Stimulated activated CD8-positive, alpha-beta memory T cell treated with anti-CD3 and anti-CD28 coated beads, Interleukin-12 subunit alpha, Interleukin-12 subunit beta, amount 100 ng/mL, for 24 hours (primary cell): ENCODE data around the gene SERTAD2.

Experiments used
- DNase-seq: peaks from one replicate; pipeline ENCODE4 v3.0.0-alpha.2; 2020; ENCODE audit errors: extremely low read depth

SERTAD2 gene

GRCh38 chr2:64627860-64628841 is 25.6 kb downstream of the SERTAD2 start:
- DNase-seq, result no peak

- DNase-seq, result no peak
Observed at GRCh38 chr2:64626963-64627760, 26.6 kb downstream of the SERTAD2 start.

DNA sequence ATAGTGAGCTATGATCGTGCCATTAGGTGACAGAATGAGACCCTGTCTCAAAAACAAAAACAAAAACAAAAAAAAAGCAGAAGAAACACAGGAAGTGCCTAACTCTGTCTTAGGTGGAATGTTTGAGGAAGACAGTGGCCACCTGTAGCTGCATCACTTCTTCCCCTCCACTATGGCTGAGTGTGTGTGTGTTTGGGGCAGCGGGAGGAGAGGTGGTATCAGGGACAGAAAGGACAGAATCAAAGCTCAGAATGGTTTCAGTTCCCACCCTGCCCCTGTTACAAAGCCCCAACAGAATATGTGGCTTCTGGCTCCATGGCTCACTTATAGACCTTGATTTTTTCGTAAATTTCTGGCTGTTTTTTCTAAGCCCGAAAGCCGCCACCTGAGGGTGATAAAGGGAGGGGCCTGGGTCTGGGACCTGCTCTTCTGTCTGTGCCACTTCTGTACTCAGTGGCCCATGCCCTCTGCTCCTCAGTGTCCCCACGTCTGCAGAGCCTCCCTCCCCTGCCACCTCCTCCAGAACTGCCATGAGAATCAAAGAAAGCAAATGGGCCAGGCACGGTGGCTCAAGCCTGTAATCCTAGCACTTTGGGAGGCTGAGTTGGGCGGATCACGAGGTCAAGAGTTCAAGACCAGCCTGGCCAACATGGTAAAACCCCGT is 27.4 kb downstream of the SERTAD2 start:
- no peak for DNase-seq

GRCh38 chr2:64625299-64626145 is 28.2 kb downstream of the SERTAD2 start:
- no peak for DNase-seq

DNA sequence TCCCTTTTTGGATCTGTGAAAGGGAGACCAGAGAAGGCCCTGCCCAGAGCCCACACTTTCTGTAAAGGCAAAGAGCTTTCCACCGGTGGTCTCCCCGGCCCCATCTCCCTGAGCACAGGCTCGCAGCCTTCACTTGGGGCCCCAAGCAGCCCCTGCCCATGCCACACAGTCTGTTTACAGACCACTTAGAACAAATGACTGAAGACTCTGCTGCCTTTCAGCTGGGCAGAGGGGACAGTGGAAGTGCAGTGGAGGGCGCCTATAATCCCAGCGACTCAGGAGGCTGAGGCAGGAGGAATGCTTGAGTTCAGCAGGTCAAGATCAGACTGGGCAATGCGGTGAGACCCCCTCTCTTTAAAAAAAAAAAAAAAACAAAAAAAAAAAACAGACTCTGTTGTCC is 28.9 kb downstream of the SERTAD2 start:
- no peak for DNase-seq

DNA sequence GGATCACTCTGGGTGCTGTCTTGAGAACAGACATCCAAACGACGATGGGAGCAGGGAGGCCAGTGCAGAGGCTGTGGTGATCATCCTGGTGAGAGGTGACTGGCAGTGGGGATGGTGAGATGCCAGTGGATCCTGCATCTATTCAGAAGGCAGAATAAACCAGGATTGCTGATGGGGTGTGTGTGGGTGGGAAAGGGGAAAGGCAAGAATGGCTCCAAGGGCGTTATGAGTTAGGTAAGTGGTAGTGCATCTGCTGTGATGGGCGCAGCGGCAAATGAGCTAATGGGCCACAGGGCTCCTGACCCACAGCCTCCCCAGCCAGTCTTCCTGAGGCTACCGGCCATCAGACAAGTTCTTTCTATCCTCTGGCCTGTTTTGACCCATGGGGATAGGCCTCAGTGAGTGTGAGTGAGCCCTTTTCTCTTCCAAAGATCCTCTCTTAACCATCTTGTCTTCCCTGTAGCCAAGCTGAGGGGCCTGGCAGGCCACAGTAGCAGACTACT is 29.6 kb downstream of the SERTAD2 start:
- DNase-seq, result no peak

DNA sequence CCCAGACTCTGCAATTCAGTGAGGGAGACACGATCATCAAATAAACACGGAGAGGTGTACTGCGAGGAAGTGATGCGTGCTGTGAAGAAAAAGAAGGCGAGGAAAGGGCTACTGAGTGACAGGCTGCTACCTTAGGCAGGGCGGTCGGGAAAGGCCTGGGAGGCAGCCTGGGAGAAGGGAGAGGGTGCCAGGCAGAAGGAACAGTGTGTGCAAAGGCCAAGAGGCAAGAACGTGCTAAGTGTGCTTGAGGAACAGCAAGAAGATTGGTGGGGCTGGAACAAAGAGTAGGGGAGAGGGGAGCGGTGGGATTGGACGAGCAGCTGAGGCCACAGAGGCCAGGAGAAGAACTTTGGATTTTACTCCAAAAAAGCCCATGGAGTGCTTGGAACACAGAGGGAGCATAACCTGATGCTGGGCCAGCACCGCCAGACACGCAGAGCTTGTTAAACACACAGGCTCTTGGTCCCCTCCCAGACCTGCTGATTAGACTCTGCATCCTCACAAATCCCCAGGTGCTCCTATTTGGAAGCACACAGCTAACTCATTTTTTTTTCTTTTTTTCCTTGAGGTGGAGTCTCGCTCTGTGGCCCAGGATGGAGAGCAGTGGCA is 30.4 kb downstream of the SERTAD2 start:
- no peak for DNase-seq

DNA sequence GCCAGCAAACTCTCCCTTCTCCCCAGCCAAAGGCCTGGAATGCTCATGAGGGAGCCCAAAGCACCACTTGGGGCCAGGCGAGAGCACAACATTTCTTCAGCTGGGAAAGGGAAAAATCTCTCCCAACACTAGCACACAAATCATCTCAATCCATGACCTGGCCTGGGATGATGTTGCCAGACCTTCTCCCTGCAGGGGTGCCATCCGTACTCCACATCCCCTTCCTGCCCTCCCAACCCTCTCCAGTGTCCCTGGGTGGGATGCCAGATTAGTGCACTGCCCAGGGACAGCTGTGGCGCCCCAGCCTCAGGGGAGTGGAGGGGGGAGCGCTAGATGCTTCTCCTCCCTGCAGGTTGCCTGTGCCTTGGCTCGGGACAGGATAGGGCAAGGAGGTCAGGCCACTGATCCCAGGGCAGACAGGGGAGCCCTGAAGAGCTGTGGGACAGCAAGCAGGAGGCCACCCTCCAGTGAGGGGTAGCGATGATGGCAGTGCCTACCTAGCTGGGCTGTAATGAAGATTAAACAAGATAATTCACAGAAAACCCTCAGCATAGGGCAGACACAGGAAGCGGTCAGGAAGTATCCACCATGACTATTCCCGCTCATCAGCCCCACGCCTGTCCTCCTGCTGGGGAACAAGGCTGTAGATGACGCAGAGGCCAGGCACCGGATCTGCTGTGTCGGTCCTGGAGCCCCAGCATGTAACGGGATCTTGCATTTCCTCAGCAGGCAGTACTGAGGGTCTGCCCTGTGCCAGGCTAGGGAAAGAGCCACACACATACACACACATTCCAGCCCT is 31.1 kb downstream of the SERTAD2 start:
- DNase-seq, result no peak

GRCh38 chr2:64620661-64621060 is 33.1 kb downstream of the SERTAD2 start:
- no peak for DNase-seq

DNA sequence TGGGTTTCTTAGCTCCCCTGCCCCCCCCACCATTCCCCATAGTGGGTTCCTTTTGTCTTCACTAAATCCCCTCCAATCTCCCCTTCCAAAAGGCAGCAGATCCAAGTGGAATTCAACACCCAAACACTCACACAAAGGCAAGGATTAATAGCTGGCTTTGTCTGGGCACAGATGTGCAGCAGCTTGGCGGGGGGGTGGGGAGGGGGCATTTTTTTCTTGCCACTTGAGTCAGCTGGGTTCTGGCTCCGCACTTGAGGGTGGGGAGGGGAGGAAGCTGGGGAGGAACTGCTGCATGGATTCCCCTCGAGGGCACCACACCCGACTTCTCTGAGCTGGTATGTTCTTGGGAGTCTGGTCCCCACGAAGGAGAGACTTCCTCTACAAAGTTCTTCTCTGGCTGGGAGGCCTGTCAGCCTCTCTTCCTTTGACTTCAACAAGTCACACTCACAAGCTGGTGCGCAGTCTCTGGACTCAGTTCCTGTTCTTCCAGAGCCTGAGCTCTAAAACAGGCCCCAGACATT is 36.0 kb downstream of the SERTAD2 start:
- DNase-seq, result no peak

- no peak for DNase-seq
Observed at GRCh38 chr2:64615844-64616536, 37.7 kb downstream of the SERTAD2 start.

GRCh38 chr2:64615192-64615763 is 38.4 kb downstream of the SERTAD2 start:
- no peak for DNase-seq

GRCh38 chr2:64613276-64613675 is 40.4 kb downstream of the SERTAD2 start:
- no peak for DNase-seq

DNA sequence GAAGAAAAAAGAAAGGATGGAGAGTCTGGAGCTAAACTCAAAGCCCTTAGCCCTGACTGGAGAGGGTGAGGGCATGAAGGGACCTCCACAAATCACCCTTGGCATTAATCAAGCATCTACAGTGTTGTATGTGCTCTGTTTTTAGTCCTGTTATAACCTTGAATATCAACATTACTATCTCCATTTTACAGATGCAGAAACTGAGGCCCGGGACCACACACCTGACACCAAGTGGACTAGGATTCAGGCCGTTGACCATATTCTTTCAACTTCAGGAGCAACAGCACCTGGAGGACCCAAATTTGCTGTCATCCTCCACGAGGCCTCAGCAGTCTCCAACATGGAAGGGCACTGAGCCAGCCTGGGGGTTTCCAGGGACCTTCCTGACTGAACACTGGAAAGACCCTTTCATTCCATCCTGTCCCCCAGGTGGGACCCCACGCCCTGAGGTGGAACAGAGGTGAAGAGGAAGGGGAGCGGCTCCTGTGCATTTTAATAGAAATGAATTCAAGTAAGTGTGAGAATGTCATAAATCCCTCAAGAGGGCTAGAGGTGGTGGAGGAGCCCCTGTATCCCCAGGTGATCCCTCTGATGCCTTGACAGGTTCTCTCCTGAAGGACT is 41.0 kb downstream of the SERTAD2 start:
- DNase-seq, result no peak

GRCh38 chr2:64610316-64610855 is 43.3 kb downstream of the SERTAD2 start:
- DNase-seq, result no peak

DNA sequence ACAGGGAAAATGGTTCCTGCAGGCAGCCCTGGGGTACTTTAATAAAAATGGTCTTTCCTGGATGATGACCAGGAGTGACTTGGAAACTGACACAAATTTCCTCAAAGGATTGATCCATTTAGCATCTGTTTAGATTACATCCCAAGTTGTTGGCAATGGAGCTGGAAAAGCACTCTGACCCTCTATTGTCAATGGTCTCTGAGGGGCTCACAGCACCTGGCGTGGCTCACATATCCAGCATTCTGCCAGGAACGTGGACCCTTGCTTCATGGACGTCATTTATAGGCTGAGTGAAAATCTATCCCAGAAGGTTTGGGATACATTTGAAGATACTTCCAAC is 43.8 kb downstream of the SERTAD2 start:
- DNase-seq, result no peak

DNA sequence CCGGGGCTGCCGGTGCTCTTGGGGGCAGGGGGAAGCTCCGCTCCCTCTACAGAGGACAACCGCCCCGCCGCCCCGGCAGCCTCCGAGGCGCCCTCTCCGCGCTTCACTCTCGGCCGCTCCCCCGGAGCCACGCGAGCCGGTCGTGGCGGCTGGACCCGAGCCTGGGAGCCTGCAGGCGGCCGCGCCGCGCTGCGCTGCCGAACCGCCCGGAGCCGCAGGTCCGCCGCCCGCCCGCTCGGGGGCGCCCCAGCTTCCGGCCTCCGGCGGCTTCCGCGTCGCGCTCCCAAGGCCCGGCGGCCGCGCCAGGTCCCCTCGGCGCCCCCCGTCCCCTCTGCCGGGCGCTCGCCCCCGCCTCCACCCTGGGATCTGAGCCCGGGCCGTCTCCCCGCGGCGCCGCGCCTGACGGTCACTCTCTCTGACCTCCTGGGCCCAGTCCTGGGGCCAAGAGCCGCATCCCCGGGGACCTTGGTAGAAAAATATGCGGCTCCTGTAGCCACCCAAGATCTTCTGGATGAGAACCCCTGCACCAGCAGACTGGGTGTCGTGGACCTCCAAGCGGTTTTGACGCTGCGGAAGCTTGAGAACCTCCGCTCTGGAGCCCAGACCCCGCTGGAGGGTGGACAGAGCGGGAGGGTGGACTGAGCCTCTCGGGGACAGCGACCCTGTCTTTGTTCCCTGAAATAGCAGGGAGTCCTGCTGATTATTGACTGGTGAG is 44.3 kb downstream of the SERTAD2 start:
- peak; percentile 26 for DNase-seq
